HG03135 (cell line): ENCODE results near the gene WDR43.
"Not testable (repeated sequence)": the region's sequence is repeated elsewhere in the genome, so short reads cannot be mapped to it uniquely, and the experiment has no call there.

Experiments
- ATAC-seq: cut with Tn5 transposase; IDR thresholded peaks from one replicate; pipeline ENCODE4 v1.9.1; 2021; ENCODE audit warnings: mild to moderate bottlenecking, moderate library complexity; ENCODE audit not compliant: unreplicated experiment

Gene WDR43

GRCh38 chr2:28962505-28962904 lies 68.0 kb downstream of the WDR43 start:
- ATAC-seq: no peak

GRCh38 chr2:28970464-28971160 lies 76.1 kb downstream of the WDR43 start:
- ATAC-seq: no peak

- ATAC-seq: no peak
Observed at GRCh38 chr2:28972778-28973335, 78.4 kb downstream of the WDR43 start.

- ATAC-seq: no peak
Observed at GRCh38 chr2:28974252-28974651, 79.8 kb downstream of the WDR43 start.

GRCh38 chr2:28975671-28976070 lies 81.2 kb downstream of the WDR43 start:
- no peak for ATAC-seq

GRCh38 chr2:28976584-28976983 lies 82.1 kb downstream of the WDR43 start:
- no peak for ATAC-seq

- ATAC-seq: no peak
Observed at GRCh38 chr2:28977176-28977875, 82.9 kb downstream of the WDR43 start.

- ATAC-seq: not testable (repeated sequence)
Observed at GRCh38 chr2:28978001-28978400, 83.5 kb downstream of the WDR43 start.

- no peak for ATAC-seq
Observed at GRCh38 chr2:28978606-28979005, 84.1 kb downstream of the WDR43 start.

GRCh38 chr2:28979041-28979440 lies 84.6 kb downstream of the WDR43 start:
- no peak for ATAC-seq

- ATAC-seq: no peak
Observed at GRCh38 chr2:28979576-28980366, 85.3 kb downstream of the WDR43 start.

GRCh38 chr2:28980368-28981015 lies 86.0 kb downstream of the WDR43 start:
- no peak for ATAC-seq

- no peak for ATAC-seq
Observed at GRCh38 chr2:28981016-28981441, 86.6 kb downstream of the WDR43 start, which contains the start of gene TOGARAM2. TSS of gene TOGARAM2 (plus strand) at chr2:28981298. CDS start at chr2:28994835, 13,537 bp downstream.

GRCh38 chr2:28981620-28982376 lies 87.3 kb downstream of the WDR43 start:
- ATAC-seq: no peak

GRCh38 chr2:28982381-28982950 lies 88.0 kb downstream of the WDR43 start:
- no peak for ATAC-seq

- ATAC-seq: no peak
Observed at GRCh38 chr2:28986429-28986828, 92.0 kb downstream of the WDR43 start.

GRCh38 chr2:28989973-28990372 lies 95.5 kb downstream of the WDR43 start:
- no peak for ATAC-seq

- no peak for ATAC-seq
Observed at GRCh38 chr2:28990445-28990844, 96.0 kb downstream of the WDR43 start.

GRCh38 chr2:28991021-28991420 lies 96.6 kb downstream of the WDR43 start:
- no peak for ATAC-seq

GRCh38 chr2:28991460-28991859 lies 97.0 kb downstream of the WDR43 start:
- ATAC-seq: no peak
